ENCODE data around the gene TMEM222.

- TF ChIP-seq EZH2 (IDR thresholded peaks at IDR 0.05; ENCODE audit: insufficient read depth, poor library complexity, severe bottlenecking) (no peak), EZH2phosphoT487 (IDR thresholded peaks at IDR 0.05; ENCODE audit: insufficient read depth, low read depth) (no peak)
These were observed 33.7 kb downstream of the TMEM222 start for GRCh38 chr1:27355683-27356082.
